GM13976 (cell line): ENCODE results near the gene RUNX1.
"Not testable (repeated sequence)": the region's sequence is repeated elsewhere in the genome, so short reads cannot be mapped to it uniquely, and the experiment has no call there.

Source experiments
- DNase-seq: peaks from one replicate; pipeline ENCODE4 v3.0.0; 2012; ENCODE audit warnings: low spot score
- CTCF ChIP-seq: IDR thresholded peaks from 2 replicates; pipeline ENCODE4 v1.5.1; 2012; ENCODE audit warnings: borderline replicate concordance, mild to moderate bottlenecking; ENCODE audit not compliant: insufficient read depth; ENCODE audit errors: extremely low read depth, missing control alignments, control extremely low read depth
- in situ Hi-C: fragments of 300-500 bp; cut with MboI; formaldehyde crosslinking; loops from one replicate; pipeline ENCODE4 v1.12.0; 2022; ENCODE audit warnings: low sequenced_read_pairs, mixed read lengths, inconsistent platforms; ENCODE audit not compliant: unreplicated experiment

RUNX1 gene

GRCh38 chr21:34956416-34957316, 92.4 kb downstream of the RUNX1 start:
- in situ Hi-C loops = no loop called here

GRCh38 chr21:34953950-34954349, 95.2 kb downstream of the RUNX1 start:
- DNase-seq = no peak
- in situ Hi-C loops = no loop called here
- TF ChIP-seq CTCF = no peak

More at GRCh38 chr21:34956416-34957316, 92.4 kb downstream of the RUNX1 start:
- DNase-seq = no peak
- no peak for TF ChIP-seq CTCF

- in situ Hi-C loops = no loop called here
- no peak for DNase-seq
- no peak for TF ChIP-seq CTCF
Measured at GRCh38 chr21:34952701-34953100, 96.4 kb downstream of the RUNX1 start.

GRCh38 chr21:34951868-34952267, 97.2 kb downstream of the RUNX1 start:
- DNase-seq, in situ Hi-C loops: not testable (repeated sequence)

GRCh38 chr21:34950980-34951379, 98.1 kb downstream of the RUNX1 start:
- TF ChIP-seq CTCF = no peak
- DNase-seq = no peak

GRCh38 chr21:34949499-34949898, 99.6 kb downstream of the RUNX1 start:
- no peak for TF ChIP-seq CTCF
- DNase-seq = no peak
- in situ Hi-C loops = no loop called here

More at GRCh38 chr21:34950980-34951379, 98.1 kb downstream of the RUNX1 start:
- in situ Hi-C loops = no loop called here

- TF ChIP-seq CTCF = no peak
- in situ Hi-C loops = no loop called here
- no peak for DNase-seq
Measured at GRCh38 chr21:34949030-34949429, 100.1 kb downstream of the RUNX1 start.
